HL-60 (cell line): ENCODE results near the gene CLVS2.

Source experiments
- DNase-seq, 2 experiments: peaks; one replicate each; pipeline ENCODE4 v3.0.0-alpha.2; 2010 to 2020; ENCODE audit warnings: low read depth in 1 of 2, low spot score in 1 of 2
- H3K27ac ChIP-seq: fragments of 250-450 bp; sonication (Bioruptor Pico); replicated peaks from 2 replicates; pipeline ENCODE4 v1.5.1; 2020; ENCODE audit warnings: mild to moderate bottlenecking, moderate library complexity
- H3K27me3 ChIP-seq: fragments of 250-450 bp; sonication (Bioruptor Pico); 2 replicates; pipeline ENCODE4 v1.5.1; 2021; ENCODE audit warnings: mild to moderate bottlenecking, moderate library complexity; ENCODE audit not compliant: insufficient read depth, poor library complexity, severe bottlenecking
- H3K4me3 ChIP-seq: replicated peaks from 2 replicates; pipeline ENCODE4 v1.5.1; 2011; ENCODE audit warnings: mild to moderate bottlenecking, control low read depth, low read length; ENCODE audit not compliant: insufficient read depth
- CTCF ChIP-seq: IDR thresholded peaks from one replicate; pipeline ENCODE4 v1.5.1; 2011; ENCODE audit warnings: low read length, control low read depth, inconsistent platforms; ENCODE audit not compliant: insufficient read depth
- GABPA ChIP-seq: IDR thresholded peaks from 2 replicates; pipeline ENCODE4 v1.6.1; 2012; ENCODE audit warnings: low read depth
- POLR2AphosphoS5 ChIP-seq: IDR thresholded peaks from 2 replicates; pipeline ENCODE4 v1.6.1; 2012; ENCODE audit warnings: low read depth
- REST ChIP-seq: IDR thresholded peaks from 2 replicates; pipeline ENCODE4 v1.6.1; 2012; ENCODE audit warnings: low read depth; ENCODE audit not compliant: insufficient replicate concordance
- SPI1 ChIP-seq: IDR thresholded peaks from 2 replicates; pipeline ENCODE4 v1.6.1; 2012; ENCODE audit warnings: low read depth, mild to moderate bottlenecking, borderline replicate concordance

CLVS2 gene

GRCh38 chr6:123064038-123064437 lies 68.0 kb downstream of the CLVS2 start:
- Histone ChIP-seq H3K27ac (no peak overlapping the region), H3K27me3 (no peaks in the 10 kb centered on the region), H3K4me3 (no peak overlapping the region)
- no peak for DNase-seq
- TF ChIP-seq SPI1 (no peak), REST (no peak), POLR2AphosphoS5 (no peak), GABPA (no peak), CTCF (no peak)

GRCh38 chr6:123074616-123075015 lies 78.6 kb downstream of the CLVS2 start:
- no peak overlapping the region for H3K4me3 ChIP-seq
- DNase-seq = no peak
- TF ChIP-seq SPI1 = no peak
- no peak for TF ChIP-seq REST
- TF ChIP-seq POLR2AphosphoS5 = no peak
- no peak for TF ChIP-seq GABPA
- TF ChIP-seq CTCF = no peak
- no peak overlapping the region for H3K27ac ChIP-seq
- no peaks in the 10 kb centered on the region for H3K27me3 ChIP-seq

GRCh38 chr6:123085403-123085802 lies 89.4 kb downstream of the CLVS2 start:
- no peak for DNase-seq
- no peak overlapping the region for H3K4me3 ChIP-seq
- TF ChIP-seq CTCF (no peak), POLR2AphosphoS5 (no peak), REST (no peak), GABPA (no peak), SPI1 (no peak)
- no peak overlapping the region for H3K27ac ChIP-seq
- no peaks in the 10 kb centered on the region for H3K27me3 ChIP-seq
